Left lung (tissue), 10 donors: ENCODE measurements around the gene CHD3. TPM values are rescaled to one million over a fixed set of nuclear protein-coding genes. Genes with fewer than 3 reads are reported as not detected.

ENCODE experiments used
- ATAC-seq: fragments of 200-7000 bp; cut with Tn5 transposase; one replicate; pipeline ENCODE4 v1.9.1; 2020; ENCODE audit warnings: moderate library complexity
- DNase-seq, 4 donors: peaks; one replicate each; pipeline ENCODE4 v3.0.0-alpha.2; 2013 to 2020
- H3K27ac ChIP-seq, 2 donors: fragments of 200-600 bp; sonication (generic) in 1 of 2; one replicate each; pipeline versions ENCODE4 v1.5.0 to v1.8.0; 2020 to 2021
- H3K27me3 ChIP-seq, 2 donors: fragments of 200-600 bp; sonication (generic) in 1 of 2; one replicate each; pipeline versions ENCODE4 v1.5.0 to v1.8.0; 2020 to 2021
- H3K36me3 ChIP-seq, 2 donors: fragments of 200-600 bp; sonication (generic) in 1 of 2; one replicate each; pipeline versions ENCODE4 v1.5.0 to v1.8.0; 2020 to 2021
- H3K4me1 ChIP-seq, 2 donors: fragments of 200-600 bp; one replicate each; pipeline ENCODE4 v1.8.0; 2021
- H3K4me3 ChIP-seq, 2 donors: fragments of 200-600 bp; sonication (generic) in 1 of 2; one replicate each; pipeline versions ENCODE4 v1.5.0 to v1.8.0; 2020 to 2021; ENCODE audit warnings: mild to moderate bottlenecking in 1 of 2
- H3K9me3 ChIP-seq, 2 donors: fragments of 200-600 bp; sonication (generic) in 1 of 2; one replicate each; pipeline versions ENCODE4 v1.5.0 to v1.8.0; 2020 to 2021
- intact Hi-C, 2 donors: fragments of 100-400 bp; cut with DNase I; formaldehyde crosslinking; loops; one replicate each; pipeline versions ENCODE4 v1.11.2 to v1.14.2; 2022
- polyA plus RNA-seq, 6 donors: library from polyadenylated mRNA; unstranded; fragments of 120-200 nt; gene quantifications; one replicate each; pipeline ENCODE4 v1.2.1, GENCODE V29; 2013; ENCODE audit not compliant: insufficient read length in 6 of 6
- total RNA-seq, 2 donors: library from RNA; stranded (reverse); fragmentation: NEBNext Ultra II Directional; extraction: Animal tissue kit (Norgen Biotek cat#: 25700); gene quantifications; one replicate each; pipeline ENCODE4 v1.2.1, GENCODE V29; 2021
- TF ChIP-seq, protein P1 (sequence below), 2 donors: fragments of 200-600 bp; sonication (generic) in 1 of 2; IDR thresholded peaks; one replicate each; pipeline versions ENCODE4 v1.5.0 to v1.8.0; 2021; ENCODE audit warnings: antibody characterized with exemption in 2 of 2
- donor health status: DM: no; HTN: yes; CAD: no.
- donor health status: DM: no; HTN: no; CAD: no.

The CHD3 gene
- total and polyA plus RNA-seq, 8 donors: 95.3 to 222 (median 202) TPM

DNA sequence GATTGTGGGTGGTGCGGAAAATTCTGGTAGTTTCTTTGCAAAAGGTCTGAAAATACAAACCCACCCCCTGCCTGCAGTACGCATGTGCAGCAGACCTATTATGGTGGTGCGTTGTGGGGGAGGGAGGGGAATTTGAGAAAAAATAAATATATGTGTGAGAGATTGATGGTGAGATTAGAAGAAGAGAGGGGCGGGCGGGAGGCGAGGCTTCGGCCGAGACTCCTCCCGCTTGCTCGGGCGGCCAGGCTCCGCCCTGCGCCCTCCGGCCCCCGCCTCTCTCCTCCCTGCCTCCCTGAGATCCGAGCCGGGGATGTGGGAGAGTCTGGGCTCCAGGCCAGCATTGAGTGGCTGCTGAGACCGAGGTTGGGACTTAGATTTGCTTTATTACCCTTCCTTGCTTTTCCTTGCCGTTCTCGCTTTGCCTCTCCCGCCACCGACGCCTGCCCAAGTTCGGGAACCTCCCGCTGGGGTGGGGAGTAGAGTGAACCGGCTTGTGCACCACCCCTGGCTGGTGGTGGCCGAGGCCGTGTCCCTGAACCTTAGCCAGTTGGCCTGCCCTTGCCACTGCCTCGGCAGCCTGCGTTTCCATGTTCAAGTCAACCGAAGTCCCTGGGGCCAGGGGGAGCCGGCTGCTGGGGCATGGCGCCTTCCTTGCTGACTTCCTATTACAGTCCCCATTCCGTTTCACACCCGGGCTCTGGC lies 956 bp upstream of the CHD3 start:
- Histone ChIP-seq H3K4me1 (peaks cover 24 to 65% of the 10 kb centered on the region in 2 donors), H3K36me3 (peaks cover 0 to 20% of the 10 kb centered on the region in 2 donors), H3K4me3 (peak overlapping the region; percentile 24 to 89), H3K9me3 (no peaks in the 10 kb centered on the region), H3K27me3 (no peaks in the 10 kb centered on the region), H3K27ac (peak overlapping the region; percentile 91 to 97)
- TF ChIP-seq, protein P1, sequence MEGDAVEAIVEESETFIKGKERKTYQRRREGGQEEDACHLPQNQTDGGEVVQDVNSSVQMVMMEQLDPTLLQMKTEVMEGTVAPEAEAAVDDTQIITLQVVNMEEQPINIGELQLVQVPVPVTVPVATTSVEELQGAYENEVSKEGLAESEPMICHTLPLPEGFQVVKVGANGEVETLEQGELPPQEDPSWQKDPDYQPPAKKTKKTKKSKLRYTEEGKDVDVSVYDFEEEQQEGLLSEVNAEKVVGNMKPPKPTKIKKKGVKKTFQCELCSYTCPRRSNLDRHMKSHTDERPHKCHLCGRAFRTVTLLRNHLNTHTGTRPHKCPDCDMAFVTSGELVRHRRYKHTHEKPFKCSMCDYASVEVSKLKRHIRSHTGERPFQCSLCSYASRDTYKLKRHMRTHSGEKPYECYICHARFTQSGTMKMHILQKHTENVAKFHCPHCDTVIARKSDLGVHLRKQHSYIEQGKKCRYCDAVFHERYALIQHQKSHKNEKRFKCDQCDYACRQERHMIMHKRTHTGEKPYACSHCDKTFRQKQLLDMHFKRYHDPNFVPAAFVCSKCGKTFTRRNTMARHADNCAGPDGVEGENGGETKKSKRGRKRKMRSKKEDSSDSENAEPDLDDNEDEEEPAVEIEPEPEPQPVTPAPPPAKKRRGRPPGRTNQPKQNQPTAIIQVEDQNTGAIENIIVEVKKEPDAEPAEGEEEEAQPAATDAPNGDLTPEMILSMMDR (IDR thresholded peaks at IDR 0.05): no peak
- intact Hi-C loops: no loop called here
- peak; percentile 95 to 98 (median 97) for DNase-seq
- peak; percentile 88 for ATAC-seq

DNA sequence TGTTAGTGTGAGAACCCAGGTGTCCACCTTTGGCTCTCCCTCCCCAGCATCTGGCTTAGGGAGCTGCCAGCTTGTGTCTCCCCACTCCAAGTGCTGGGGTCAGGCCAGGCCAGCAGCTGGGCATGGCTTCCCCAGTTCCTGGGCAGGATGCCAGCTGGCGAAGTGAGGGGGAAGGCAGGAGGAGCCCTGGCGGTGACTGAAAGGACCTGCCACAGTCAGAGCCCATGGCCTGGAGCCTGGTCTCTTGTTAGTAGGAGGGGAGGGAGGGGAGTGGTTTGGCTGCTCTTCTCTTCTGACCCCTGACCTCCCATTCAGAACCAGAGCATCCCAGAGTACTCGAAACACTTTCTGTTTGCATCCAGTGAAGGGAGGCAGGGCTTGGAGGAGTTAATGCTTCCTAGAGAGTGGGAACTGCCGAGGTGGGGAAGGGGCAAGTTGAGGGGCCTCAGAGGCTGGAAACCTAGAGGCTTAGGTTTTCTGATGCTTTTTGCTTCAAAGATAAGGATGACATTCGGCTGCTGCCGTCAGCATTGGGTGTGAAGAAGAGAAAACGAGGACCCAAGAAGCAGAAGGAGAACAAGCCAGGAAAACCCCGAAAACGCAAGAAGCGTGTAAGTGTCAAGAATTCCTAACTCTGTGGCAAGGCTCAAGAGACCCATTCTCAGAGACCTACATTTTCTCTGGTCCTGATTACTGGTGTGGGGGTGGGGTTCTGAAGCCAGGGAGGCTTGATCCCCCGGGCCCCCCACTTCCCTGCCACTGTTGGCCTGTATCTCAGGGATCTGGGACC lies 772 bp downstream of the CHD3 start:
- intact Hi-C loops: no loop called here
- TF ChIP-seq, protein P1 (IDR thresholded peaks at IDR 0.05): peak; percentile 37 to 65

DNA sequence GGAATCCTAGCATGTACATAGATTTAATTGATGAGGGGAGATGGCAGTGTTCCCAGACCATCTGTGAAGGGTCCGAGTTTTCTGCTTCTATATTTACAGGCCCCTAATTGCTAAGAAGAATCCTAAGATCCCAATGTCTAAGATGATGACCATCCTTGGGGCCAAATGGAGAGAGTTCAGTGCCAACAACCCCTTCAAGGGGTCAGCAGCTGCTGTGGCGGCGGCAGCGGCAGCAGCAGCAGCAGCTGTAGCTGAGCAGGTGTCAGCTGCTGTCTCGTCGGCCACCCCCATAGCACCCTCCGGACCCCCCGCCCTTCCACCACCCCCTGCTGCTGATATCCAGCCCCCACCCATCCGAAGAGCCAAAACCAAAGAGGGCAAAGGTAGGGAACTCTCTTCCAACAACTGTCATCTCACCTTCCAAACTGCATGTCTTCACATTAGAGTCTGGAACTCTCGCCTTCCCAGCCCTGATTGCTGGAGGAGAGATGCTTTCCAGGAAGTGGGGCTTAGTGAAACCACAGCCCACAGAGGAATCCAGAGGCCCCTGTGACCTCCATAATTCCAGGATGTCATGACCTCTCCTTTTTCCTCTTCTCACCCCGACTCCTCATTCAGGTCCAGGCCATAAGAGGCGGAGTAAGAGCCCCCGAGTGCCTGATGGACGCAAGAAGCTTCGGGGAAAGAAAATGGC lies 4.7 kb downstream of the CHD3 start:
- DNase-seq: no peak
- Histone ChIP-seq H3K36me3 (peaks cover 0 to 77% of the 10 kb centered on the region in 2 donors), H3K4me1 (peaks cover 15 to 24% of the 10 kb centered on the region in 2 donors), H3K27ac (no peak overlapping the region), H3K4me3 (no peak overlapping the region), H3K9me3 (no peaks in the 10 kb centered on the region), H3K27me3 (no peaks in the 10 kb centered on the region)
- ATAC-seq: no peak
- intact Hi-C loops: no loop called here
- TF ChIP-seq, protein P1 (IDR thresholded peaks at IDR 0.05): no peak

More for the DNA sequence above, 772 bp downstream of the CHD3 start:
- Histone ChIP-seq H3K27ac (peak overlapping the region; percentile 91 to 97), H3K4me3 (no peak overlapping the region), H3K36me3 (peaks cover 0 to 37% of the 10 kb centered on the region in 2 donors), H3K9me3 (no peaks in the 10 kb centered on the region), H3K4me1 (peaks cover 20 to 49% of the 10 kb centered on the region in 2 donors), H3K27me3 (no peaks in the 10 kb centered on the region)
- peak; percentile 56 for ATAC-seq
- peak; percentile 88 to 98 (median 96) for DNase-seq

DNA sequence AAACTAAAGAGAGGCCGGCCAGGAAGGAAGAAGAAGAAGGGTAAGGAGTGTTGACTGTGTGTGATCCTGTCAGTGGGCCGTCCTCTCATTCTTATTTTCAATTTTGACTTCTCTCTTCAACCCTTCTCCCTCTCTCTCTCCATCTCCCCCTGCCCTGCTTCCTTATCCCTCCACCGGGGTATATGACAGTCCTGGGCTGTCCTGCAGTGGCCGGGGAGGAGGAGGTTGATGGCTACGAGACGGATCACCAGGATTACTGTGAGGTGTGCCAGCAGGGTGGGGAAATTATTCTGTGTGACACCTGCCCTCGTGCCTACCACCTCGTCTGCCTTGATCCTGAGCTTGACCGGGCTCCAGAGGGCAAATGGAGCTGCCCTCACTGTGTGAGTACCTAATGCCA lies 5.6 kb downstream of the CHD3 start:
- ATAC-seq (no peak), DNase-seq (no peak)
- H3K27ac ChIP-seq: no peak overlapping the region
- H3K9me3 ChIP-seq: no peaks in the 10 kb centered on the region
- intact Hi-C loops: no loop called here
- peaks cover 0 to 86% of the 10 kb centered on the region in 2 donors for H3K36me3 ChIP-seq
- H3K4me3 ChIP-seq: no peak overlapping the region
- TF ChIP-seq, protein P1 (IDR thresholded peaks at IDR 0.05): no peak
- peaks cover 6 to 15% of the 10 kb centered on the region in 2 donors for H3K4me1 ChIP-seq
- no peaks in the 10 kb centered on the region for H3K27me3 ChIP-seq
